SK-N-DZ (cell line): ENCODE results near the gene LARGE2.
A peak's percentile ranks its signal among the peaks of the same experiment; 100 is the strongest.

Source experiments
- DNase-seq: peaks from one replicate; pipeline ENCODE4 v3.0.0-alpha.2; 2015; ENCODE audit warnings: low spot score

LARGE2 gene

GRCh38 chr11:45913942-45914635 lies 8.4 kb upstream of the LARGE2 start:
- DNase-seq: no peak

GRCh38 chr11:45915446-45915845 lies 7.0 kb upstream of the LARGE2 start:
- DNase-seq: no peak

GRCh38 chr11:45917286-45917622 lies 5.2 kb upstream of the LARGE2 start:
- DNase-seq: no peak

DNA sequence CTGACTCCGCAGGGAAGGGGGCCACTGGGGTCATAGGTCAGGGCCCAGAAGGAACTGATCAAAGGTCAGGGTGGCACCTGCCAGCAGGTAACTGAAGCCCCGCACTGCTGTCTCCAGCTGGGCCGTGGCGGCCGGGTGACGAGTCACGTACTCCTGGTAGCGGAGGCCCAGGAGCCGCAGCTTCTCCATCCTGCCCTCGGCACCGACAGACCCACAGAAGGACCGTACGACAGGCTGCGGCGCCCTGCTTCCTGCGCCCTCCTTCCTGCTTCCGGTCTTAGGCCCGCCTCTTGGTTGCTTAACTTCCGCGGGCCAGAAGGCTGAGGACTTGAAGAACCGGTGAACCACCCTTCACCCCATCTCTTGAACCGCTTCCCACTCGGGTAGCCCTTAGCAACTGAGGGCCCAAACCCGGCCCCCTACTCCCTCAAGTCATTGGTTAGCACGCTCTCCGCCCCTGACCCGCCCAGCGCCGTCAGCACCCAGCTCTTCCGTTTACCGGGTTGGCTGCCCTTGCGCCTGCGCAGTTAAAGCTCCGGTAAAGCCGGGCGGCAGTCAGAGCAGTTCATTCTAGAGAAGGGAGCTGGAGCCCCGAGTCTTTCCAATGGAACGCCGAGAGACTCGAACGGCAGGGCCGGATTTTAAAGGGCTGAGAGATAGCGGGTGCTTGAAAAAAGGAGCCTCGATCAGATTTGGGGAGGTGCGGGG lies 4.7 kb upstream of the LARGE2 start, which contains the start of gene PEX16:
Gene PEX16 (minus strand): TSS at position 255 of the 708 bp plus-strand sequence. CDS start 66 bp downstream, at position 189.
- peak; percentile 97 for DNase-seq

- DNase-seq: peak; percentile 82
These were observed 4.0 kb upstream of the LARGE2 start for GRCh38 chr11:45918331-45918941.

DNA sequence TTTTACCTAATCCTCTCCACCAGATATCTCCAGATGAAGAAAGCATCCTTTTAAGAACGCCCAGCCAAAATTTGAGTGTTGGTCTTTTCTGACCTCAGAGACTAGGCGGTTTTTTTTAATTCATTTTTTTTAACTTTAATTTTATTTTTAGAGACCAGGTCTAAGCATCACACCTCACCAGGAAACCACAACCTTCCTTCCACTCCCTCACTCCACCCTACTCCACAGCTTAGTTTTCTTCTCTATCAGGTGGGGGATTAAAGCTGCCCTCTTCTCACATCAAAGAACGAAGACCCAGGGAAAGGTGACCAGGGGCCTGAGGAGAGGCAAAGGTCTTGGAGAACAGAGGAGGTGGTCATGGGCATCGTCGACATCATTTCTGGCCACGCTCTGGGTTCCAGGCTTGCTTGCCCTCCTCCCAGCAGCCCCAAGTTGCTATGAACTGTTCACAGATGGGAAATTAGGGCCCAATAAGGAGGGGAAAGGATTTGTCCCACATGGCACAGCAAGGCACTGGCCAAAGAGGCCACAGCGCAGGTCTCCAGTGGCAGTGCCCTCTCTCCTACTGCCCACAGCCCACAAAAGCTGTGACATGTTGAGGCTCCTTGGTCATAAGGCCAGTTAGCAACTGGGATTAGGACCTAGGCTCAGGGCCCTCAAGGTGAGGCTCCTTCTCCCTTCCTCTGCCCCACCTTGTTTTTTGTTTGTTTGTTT lies 3.3 kb upstream of the LARGE2 start:
- DNase-seq: no peak

- no peak for DNase-seq
These were observed 2.5 kb upstream of the LARGE2 start for GRCh38 chr11:45919806-45920530.

DNA sequence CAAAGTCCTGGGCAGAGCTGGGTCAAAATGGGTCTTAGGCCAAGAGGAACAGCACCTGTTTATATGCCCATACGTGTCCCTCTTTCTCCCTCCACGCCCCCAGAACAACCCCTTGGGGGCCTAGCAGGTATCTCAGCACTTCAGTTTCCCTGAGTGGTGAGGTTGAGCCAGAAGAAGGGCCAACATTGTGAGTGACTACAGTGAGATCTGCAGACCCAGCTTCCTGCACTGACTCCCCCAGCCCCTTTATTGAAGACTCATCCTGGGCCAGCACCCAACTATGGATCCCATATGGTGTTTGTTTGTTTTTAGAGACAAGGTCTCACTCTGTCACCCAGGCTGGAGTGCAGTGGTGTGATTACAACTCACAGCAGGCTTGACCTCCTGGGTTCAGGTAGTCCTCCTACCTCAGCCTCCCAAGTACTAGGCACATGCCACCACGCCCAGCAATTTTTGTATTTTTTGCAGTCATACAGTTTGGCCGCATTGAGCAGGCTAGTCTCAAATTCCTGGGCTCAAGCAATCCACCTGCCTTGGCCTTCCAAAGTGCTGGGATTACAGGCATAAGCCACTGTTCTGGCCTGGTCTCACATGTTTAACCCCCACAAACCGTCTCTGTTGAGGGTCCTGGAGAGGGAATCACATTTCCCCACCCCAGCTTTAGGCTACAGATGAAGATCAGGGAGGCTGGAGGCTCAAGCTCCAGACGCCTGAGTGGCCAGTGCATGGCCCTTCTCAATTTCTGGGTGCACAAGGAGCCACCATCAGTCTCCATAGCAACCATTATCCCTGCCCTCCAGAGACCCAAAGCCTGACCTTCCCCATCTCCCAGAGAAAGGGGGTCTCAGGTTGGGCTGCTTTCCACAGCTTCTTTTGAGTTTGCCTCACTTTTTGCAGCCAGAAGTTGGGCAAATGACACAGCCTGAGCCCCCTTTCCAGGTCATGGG lies 1.7 kb upstream of the LARGE2 start:
- no peak for DNase-seq

GRCh38 chr11:45921561-45922424 lies 663 bp upstream of the LARGE2 start:
- peak; percentile 66 for DNase-seq

GRCh38 chr11:45924036-45924915 lies 1.8 kb downstream of the LARGE2 start:
- no peak for DNase-seq

DNA sequence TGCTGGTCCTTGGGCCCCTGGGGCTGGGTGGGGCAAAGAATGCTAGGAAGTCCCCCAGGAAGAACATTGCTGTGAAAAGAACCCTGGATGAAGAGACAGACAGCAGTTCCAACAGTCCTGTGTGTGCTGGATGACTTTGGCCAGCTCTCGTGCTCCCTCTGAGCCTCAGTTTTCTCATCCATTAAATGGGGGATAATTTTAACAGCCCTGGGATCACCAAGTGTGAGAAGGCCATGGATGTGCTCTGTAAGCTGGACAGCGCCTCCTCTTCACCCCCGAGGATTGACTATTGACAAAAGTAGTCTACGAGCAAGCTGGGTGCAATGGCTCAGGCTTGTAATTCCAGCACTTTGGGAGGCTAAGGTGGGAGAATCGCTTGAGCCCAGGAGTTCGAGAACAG lies 2.5 kb downstream of the LARGE2 start:
- no peak for DNase-seq

DNA sequence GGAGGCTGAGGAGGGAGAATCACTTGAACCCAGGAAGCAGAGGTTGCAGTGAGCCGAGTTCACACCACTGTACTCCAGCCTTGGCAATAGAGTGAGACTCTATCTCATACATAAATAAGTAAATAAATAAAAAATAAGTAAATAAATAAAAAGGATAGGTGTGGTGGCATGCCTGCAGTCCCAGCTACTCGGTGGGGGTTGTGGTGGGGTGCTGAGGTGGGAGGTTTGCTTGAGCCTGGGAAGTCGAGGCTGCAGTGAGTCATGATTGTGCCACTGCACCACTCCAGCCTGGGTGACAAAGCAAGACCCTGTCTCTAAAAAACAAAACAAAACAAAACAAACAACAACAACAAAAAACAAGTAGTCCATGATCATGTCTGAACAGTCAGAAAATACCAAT lies 3.1 kb downstream of the LARGE2 start:
- DNase-seq: no peak

GRCh38 chr11:45926001-45926401 lies 3.5 kb downstream of the LARGE2 start:
- DNase-seq: peak; percentile 73

DNA sequence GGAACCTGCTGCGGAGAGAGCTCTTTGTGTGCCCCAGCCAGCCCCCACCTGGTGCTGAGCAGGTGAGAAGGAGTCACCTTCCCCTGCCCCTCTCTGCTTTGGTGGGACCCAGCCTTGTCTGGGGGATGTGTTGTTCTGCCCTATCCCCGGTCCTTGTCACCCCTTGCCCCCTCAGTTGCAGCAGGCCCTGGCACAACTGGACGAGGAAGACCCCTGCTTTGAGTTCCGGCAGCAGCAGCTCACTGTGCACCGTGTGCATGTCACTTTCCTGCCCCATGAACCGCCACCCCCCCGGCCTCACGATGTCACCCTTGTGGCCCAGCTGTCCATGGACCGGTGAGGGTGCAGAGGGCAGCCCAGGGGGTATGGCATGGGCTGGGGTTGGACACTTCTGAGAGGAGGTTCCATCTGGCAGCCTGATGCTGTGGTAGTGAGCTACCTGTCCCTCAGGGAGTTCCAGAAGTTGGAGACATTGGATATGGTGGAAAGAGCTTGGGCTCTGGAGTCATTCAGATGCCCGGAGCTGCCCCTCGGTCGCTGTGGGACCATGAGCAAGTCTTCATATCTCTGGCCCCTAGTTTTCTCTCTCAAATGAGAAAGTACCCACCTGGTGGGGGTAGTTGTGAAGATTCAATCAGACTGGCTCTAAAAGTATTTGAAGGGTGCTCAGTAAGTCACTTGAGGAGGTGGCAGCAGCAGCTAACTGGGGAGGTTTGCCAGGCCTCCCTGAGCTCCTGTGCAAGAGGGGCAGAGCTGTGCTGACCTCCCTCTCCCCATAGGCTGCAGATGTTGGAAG lies 4.3 kb downstream of the LARGE2 start:
- no peak for DNase-seq

DNA sequence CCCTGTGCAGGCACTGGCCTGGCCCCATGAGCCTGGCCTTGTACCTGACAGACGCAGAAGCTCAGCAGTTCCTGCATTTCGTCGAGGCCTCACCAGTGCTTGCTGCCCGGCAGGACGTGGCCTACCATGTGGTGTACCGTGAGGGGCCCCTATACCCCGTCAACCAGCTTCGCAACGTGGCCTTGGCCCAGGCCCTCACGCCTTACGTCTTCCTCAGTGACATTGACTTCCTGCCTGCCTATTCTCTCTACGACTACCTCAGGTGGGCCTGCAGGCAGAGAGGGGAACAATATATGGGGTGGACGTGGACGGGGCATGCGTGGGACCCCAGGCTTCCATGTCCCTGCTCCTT lies 4.9 kb downstream of the LARGE2 start:
- DNase-seq: no peak

- no peak for DNase-seq
These were observed 5.4 kb downstream of the LARGE2 start for GRCh38 chr11:45927684-45928413.
